SJSA1 (cell line): ENCODE results near the gene DPEP3. TPM values are rescaled to one million over a fixed set of nuclear protein-coding genes. Genes with fewer than 3 reads are reported as not detected.
"Not testable (repeated sequence)": the region's sequence is repeated elsewhere in the genome, so short reads cannot be mapped to it uniquely, and the experiment has no call there.

Experiments used
- DNase-seq, 2 experiments: peaks; one replicate each; pipeline ENCODE4 v3.0.0-alpha.2; 2015 to 2020; ENCODE audit warnings: low spot score in 2 of 2, low read depth in 1 of 2
- H3K27ac ChIP-seq: fragments of 250-450 bp; sonication (Bioruptor Pico); 2 replicates; pipeline ENCODE4 v1.5.1; 2020; ENCODE audit warnings: mild to moderate bottlenecking, moderate library complexity
- H3K27me3 ChIP-seq: fragments of 250-450 bp; sonication (Bioruptor Pico); replicated peaks from 2 replicates; pipeline ENCODE4 v1.5.1; 2020; ENCODE audit warnings: mild to moderate bottlenecking, moderate library complexity
- H3K36me3 ChIP-seq: fragments of 250-450 bp; sonication (Bioruptor Pico); 2 replicates; pipeline ENCODE4 v1.5.1; 2020; ENCODE audit warnings: mild to moderate bottlenecking
- H3K4me1 ChIP-seq: fragments of 250-450 bp; sonication (Bioruptor Pico); replicated peaks from 2 replicates; pipeline ENCODE4 v1.6.1; 2021; ENCODE audit warnings: mild to moderate bottlenecking
- H3K4me3 ChIP-seq: fragments of 250-450 bp; sonication (Bioruptor Pico); 2 replicates; pipeline ENCODE4 v1.5.1; 2020; ENCODE audit warnings: mild to moderate bottlenecking
- H3K9me3 ChIP-seq: fragments of 250-450 bp; sonication (Bioruptor Pico); replicated peaks from 2 replicates; pipeline ENCODE4 v1.5.1; 2020; ENCODE audit warnings: mild to moderate bottlenecking
- total RNA-seq: library from RNA; depleted of rRNA; stranded (reverse); fragments of >200 nt; shearing (Covaris generic); gene quantifications from 2 replicates; pipeline ENCODE4 v1.2.3, GENCODE V29; 2014

DPEP3 gene
- total RNA-seq, 1 experiment from 2014 or later = not detected

DNA sequence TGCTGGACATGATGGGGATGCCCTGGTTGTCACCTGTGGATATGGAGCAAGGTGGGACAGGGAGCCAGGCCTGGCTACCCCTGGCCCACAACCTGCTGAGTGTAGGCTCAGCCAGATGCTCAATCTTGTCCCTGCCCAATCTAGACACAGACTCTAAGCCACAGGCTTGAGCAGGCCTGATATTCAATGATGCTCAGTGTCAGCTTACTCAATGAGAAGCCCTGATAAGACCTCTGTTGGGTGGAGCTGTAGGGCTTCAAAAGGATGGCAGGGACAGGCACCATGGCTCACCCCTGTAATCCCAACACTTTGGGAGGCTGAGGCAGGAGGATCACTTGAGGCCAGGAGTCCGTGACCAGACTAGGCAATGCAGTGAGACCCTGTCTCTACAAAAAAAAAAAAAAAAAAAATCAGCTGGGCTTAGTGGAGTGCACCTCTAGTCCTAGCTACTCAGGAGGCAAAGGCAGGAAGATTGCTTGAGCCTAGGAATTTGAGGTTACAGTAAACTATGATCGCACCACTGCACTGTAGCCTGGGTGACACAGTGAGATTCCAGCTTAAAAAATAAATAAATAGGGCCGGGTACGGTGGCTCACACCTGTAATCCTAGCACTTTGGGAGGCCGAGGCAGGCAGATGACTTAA is 39.7 kb downstream of the DPEP3 start:
- no peak for DNase-seq
- Histone ChIP-seq H3K4me1 (peaks cover 12% of the 10 kb centered on the region), H3K4me3 (no peak overlapping the region), H3K27ac (no peak overlapping the region), H3K27me3 (no peaks in the 10 kb centered on the region), H3K9me3 (no peaks in the 10 kb centered on the region), H3K36me3 (peaks cover 74% of the 10 kb centered on the region)

DNA sequence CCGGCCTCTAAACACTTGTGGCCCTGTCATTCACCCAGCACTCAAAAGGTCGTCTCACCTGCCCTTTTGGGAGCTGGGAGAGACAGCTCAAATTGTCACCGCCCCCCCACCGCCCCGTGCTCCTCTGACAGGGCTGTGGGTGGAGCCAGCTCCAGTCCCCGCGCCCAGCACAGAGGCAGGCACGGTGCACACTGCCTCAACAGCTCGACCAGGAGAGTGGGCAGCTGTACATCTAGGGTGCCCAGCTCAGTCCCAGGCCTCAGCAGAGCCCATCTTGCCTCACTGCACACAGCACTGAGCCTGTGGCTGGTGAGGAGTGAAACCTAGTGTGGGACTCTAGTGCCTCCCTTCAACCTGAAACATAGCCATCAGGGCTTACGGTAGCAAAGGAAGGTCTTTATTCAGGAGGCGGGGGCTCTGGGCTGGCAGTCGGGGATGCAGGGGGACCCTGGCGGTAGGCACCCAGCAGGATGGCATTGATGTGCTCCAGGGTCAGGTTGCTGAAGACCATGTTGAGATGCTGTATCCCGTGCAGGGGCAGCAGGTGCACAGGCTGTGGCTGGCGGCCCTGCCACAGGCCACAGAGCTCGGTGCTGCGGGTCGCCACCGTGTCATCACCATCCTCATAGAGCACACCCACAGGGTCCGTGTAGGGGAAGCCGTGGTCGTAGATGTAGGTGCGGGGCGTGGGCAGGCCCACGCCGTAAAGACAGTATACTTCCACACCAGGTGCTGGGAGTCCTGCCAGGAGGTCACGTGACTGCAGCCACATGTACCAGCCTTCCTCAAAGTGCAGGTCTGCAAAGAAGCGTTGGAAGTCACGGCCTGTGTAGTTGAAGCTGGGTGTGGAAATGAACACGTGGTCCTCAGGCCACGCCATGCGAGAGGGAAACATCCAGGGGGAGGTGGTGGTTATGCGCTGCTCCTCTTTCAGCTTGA is 40.5 kb downstream of the DPEP3 start:
- Histone ChIP-seq H3K4me1 (peaks cover 17% of the 10 kb centered on the region), H3K9me3 (no peaks in the 10 kb centered on the region), H3K27me3 (no peaks in the 10 kb centered on the region), H3K4me3 (no peak overlapping the region), H3K36me3 (peaks cover 74% of the 10 kb centered on the region), H3K27ac (no peak overlapping the region)
- DNase-seq = no peak

DNA sequence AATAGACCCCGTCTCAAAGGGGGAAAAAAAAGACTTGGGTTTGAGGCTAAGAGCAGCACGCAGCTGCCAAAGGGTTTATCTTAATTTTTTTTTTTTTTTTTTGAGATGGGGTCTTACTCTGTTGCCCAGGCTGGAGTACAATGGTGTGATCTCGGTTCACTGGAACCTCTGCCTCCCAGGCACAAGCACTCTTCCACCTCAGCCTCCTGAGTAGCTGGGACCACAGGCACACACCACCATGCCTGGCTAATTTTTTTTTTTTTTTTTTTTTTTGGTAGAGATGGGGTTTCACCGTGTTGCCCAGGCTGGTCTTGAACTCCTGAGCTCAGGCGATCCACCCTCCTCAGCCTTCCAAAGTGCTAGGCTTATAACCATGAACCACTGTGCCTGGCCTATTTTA is 42.6 kb downstream of the DPEP3 start:
- Histone ChIP-seq H3K36me3 (peaks cover 64% of the 10 kb centered on the region), H3K4me1 (peaks cover 17% of the 10 kb centered on the region)
- H3K9me3 ChIP-seq, H3K4me3 ChIP-seq, H3K27me3 ChIP-seq, H3K27ac ChIP-seq, DNase-seq: not testable (repeated sequence)

DNA sequence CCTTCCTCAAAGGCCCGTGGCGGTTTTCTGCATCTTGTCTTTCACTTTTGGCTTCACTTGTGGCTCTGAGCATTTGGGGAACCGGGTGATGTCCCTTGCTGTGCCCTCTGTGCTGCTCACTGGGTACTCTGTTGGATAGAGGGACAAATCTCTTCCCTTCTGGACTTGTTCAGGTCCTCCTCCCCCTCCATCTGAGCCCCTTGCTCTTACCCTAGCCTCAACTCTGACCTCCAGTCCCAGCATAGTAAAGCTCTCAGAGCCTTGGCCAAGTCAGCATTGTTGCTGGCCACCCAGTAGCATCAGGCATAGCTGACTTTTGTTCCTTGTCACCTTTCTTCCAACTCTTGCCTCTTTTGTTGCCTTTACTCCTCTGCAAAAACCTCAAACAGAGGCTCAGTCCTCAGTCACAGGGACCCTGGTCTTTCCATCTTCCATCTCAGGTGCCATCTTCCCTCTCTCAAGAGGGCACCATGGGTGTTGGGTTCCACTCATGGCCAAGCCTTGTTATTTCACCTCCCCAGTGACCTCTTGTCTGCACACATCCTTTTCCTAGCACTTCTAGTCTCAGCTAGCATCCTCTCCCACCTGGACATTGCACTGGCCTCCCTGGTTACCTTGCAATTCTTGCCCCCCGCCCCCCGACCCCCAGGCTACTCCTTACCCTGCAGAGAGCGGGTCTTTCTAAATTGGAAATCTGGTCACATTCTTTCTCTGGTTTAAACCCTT is 43.3 kb downstream of the DPEP3 start:
- peak overlapping the region; percentile 80 for H3K27ac ChIP-seq
- peak in 1 of 2 experiments; percentile 81 for DNase-seq
- no peaks in the 10 kb centered on the region for H3K9me3 ChIP-seq
- peaks cover 60% of the 10 kb centered on the region for H3K36me3 ChIP-seq
- peak overlapping the region; percentile 75 for H3K4me3 ChIP-seq
- peaks cover 17% of the 10 kb centered on the region for H3K4me1 ChIP-seq
- no peaks in the 10 kb centered on the region for H3K27me3 ChIP-seq

DNA sequence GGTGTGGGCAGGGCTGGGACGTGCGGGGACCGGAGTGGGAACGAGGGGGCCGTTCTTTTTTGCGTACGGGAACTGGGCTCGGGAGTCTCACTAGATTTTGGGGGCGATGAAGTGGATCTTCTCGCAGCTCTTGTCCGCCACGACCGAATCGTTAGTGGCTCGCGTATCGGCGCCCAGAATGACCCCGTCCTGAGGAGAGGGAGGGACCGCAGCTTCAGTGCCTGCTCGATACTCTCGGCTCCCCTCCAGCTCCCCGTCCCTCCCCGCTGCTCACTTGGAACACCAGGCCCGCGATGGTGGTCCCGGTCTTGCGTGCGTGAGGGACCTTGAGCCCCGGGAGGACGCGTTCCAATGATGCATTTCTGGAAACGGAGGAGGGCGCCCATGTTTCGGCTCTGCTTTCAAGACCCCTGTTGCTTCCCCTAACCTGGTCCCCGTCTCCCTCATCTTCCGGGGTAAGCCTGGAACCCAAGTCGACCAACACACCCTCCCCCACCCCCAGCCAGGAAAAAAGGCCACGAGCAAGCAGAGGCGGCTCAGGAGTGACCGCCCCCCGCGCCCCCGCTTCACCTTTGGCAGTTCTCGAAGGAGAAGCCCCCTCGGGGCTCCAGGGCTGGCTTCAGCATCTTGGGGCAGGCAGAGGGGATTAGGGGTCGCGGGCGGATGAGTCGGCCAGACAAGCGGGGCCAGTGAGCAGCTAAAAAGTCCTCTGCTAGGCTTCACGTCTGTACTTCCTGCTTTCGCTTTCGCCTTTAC is 44.0 kb downstream of the DPEP3 start, which contains the start of gene PSMB10:
PSMB10 (minus strand) TSS at position 727 of the 756 bp plus-strand sequence; CDS start at position 626, 101 bp downstream.
- Histone ChIP-seq H3K36me3 (peaks cover 58% of the 10 kb centered on the region), H3K4me1 (peaks cover 17% of the 10 kb centered on the region), H3K4me3 (peak within 1 kb of the TSS; percentile 75), H3K27ac (peak within 1 kb of the TSS; percentile 80), H3K9me3 (no peaks in the 10 kb centered on the region), H3K27me3 (no peaks in the 10 kb centered on the region)
- peak; percentile 70 to 74 for DNase-seq

DNA sequence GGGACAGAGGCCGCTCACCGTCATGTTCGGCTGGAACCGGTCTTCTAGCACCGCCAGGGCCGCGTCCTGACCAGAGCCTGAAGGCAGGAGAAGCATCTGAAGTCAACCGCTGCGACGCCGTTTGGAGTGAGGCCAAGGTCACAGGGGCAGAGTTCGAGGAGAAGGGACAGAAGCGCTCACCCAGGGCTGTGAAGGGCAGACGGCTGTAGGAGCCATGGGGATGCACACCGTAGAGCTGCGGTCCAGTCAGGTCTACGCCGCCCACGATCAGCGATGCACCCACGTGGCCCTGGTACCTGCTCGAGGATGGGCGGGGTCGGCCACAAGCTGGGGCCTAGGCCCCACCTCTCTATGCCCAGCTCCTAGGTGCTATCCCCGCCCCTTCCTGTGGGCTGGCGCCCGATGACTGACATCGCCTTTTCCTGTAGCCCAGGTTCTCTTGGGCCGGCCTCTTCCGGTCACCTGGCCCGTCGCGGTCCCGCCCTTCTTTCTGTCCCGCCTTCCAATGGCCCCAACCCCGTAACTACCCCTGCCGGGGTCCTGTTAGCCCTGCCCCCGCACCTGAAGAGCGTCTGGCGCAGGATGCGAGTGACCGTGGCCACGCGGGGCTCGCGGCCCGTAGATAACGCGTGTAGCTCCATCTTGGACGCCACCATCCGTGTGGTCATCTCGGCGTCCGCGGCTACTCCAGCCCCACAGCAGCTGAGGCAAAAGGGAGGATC is 44.7 kb downstream of the DPEP3 start:
- Histone ChIP-seq H3K4me3 (peak overlapping the region; percentile 75), H3K36me3 (peaks cover 51% of the 10 kb centered on the region), H3K27ac (peak overlapping the region; percentile 80), H3K27me3 (no peaks in the 10 kb centered on the region), H3K9me3 (no peaks in the 10 kb centered on the region), H3K4me1 (peaks cover 17% of the 10 kb centered on the region)
- peak; percentile 87 to 93 for DNase-seq

DNA sequence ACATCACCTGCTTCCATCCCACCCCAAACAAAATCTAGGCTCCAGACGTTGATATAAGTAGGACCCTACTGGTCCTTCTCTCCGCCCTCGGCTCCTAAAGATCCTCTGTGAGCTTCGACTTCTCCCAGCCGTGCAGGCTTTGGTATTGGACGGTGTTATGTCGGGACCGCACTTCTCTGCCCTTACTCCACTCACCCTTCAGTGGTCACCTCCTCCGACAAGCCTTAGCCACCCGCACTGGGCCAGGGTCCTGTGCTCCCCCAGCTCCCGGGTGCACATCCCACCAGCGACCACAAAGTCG is 45.2 kb downstream of the DPEP3 start:
- H3K36me3 ChIP-seq = peaks cover 46% of the 10 kb centered on the region
- no peak for DNase-seq
- no peaks in the 10 kb centered on the region for H3K9me3 ChIP-seq
- no peak overlapping the region for H3K27ac ChIP-seq
- peaks cover 17% of the 10 kb centered on the region for H3K4me1 ChIP-seq
- H3K27me3 ChIP-seq = no peaks in the 10 kb centered on the region
- peak overlapping the region; percentile 75 for H3K4me3 ChIP-seq

DNA sequence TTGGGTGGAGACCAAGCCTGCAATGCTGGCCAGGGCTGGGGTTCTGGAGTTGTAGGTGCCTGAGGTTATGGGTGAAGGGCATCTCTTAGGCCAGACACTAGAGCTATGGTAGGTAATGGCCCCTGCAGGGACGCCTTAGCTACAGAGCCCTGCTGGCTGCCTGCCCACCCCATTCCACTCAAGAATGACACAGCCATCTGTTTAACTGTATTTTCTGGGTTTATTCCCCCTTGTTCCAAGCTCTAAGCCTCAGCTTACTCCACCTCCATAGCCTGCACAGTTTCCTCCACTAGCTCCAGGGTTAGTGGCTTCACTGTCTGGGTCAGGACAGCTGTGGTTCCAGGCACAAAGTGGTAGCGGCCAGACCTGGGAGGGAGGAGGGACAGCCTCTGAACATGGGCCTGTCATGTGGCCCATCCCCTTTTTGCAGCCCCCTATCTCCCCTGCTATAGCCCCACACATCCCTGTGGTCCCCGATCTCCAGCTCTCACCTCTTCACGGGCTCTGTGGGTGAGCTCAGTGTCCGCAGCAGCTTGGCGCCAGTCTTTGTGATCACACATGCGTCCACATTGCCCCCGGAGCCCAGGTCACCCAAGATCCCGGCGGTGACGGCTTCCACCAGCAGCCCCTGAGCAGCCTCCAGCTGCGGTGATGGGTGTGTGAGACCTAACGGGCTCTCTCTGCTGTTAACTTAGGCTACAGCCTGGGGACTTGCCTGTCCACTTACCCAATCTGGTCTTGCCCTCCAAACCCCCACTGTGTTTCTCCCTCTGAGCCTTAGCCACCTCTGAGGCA is 45.8 kb downstream of the DPEP3 start:
- no peak for DNase-seq
- Histone ChIP-seq H3K27me3 (no peaks in the 10 kb centered on the region), H3K4me3 (no peak overlapping the region), H3K27ac (no peak overlapping the region), H3K4me1 (peaks cover 17% of the 10 kb centered on the region), H3K36me3 (peaks cover 40% of the 10 kb centered on the region), H3K9me3 (no peaks in the 10 kb centered on the region)

DNA sequence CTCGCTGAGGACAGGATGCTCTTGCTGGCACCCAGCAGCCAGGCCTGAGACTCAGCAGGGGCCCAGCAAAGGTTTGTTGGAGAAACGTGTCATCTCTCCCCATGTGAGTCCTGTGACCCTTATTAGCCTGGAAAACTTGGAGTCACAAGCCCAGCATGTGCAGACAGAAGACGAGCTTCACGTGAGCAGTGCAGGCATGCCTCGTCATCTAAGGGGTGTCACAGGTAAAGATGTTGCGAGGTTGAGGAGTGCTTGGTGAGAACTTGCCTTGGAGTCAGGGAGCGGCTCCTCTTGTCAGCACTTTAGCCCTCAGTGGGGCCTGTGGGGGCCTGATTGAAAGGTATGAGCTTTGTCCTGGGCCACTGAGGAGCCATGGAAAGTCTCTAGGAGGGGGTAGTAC is 46.5 kb downstream of the DPEP3 start:
- Histone ChIP-seq H3K27me3 (no peaks in the 10 kb centered on the region), H3K4me3 (no peak overlapping the region), H3K36me3 (peaks cover 38% of the 10 kb centered on the region), H3K4me1 (peaks cover 17% of the 10 kb centered on the region), H3K9me3 (no peaks in the 10 kb centered on the region), H3K27ac (no peak overlapping the region)
- no peak for DNase-seq

DNA sequence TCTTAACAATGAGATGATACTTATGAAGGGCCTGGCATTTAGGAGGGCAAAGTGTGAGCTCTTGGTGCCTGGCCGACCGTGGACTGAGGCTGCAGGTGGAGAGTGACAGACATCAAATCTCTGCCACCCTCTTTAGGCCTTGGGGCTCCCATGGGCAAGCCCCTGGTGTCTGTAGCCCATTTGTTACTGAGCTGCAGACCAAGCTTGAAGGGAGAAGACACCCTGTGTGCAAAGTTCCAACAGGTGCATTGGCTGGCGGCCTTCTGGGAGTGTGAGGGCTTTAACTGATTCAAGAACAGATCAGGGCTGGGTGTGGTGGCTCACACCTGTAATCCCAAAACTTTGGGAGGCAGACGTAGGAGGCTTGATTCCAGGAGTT is 47.8 kb downstream of the DPEP3 start:
- Histone ChIP-seq H3K27me3 (no peaks in the 10 kb centered on the region), H3K27ac (no peak overlapping the region), H3K9me3 (no peaks in the 10 kb centered on the region), H3K4me1 (peaks cover 16% of the 10 kb centered on the region), H3K36me3 (peaks cover 50% of the 10 kb centered on the region), H3K4me3 (no peak overlapping the region)
- DNase-seq = no peak

DNA sequence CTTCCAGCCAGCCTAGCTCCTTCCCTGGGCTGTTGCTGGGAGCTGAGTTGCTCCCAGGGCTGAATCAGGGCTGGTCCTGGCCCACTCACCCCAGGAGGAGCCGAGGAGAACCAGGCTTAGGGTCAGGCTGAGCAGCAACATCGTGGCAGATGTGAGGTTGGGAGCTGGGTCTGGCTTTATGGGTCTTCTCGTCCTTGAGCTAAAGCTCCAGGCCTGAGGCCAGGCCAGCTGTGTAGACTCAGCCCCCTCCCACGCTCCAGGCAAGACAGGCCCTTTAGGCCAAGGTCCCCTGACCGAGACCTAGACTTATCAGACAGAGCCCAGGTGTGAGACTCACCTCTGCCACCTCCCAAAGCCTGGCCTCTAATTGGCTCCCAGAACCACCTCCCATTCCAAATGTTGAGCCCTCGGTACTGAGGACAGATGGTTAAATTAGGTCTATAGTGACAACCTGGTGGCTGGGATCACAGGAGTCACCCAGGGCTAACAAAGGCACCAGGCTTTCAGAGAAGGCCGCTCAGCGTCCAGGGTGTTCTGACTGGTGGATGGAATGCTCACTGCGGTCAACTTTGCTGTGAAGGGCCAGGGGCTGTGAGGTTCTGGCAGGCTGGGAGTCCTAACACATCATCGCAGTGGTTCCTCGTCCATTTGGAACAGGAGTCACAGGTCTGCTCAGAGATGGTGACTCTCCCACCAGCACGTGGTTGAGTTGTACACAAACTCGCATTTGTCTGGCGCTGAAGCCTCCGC is 48.4 kb downstream of the DPEP3 start, which contains the start of gene CTRL:
CTRL (minus strand) TSS at position 151 of the 750 bp plus-strand sequence; CDS start at position 141, 10 bp downstream.
- no peaks in the 10 kb centered on the region for H3K9me3 ChIP-seq

More for the DNA sequence above, 48.4 kb downstream of the DPEP3 start, which contains the start of gene CTRL:
- peaks cover 10% of the 10 kb centered on the region for H3K4me1 ChIP-seq
- DNase-seq = no peak
- H3K4me3 ChIP-seq = no peak within 1 kb of the TSS
- no peaks in the 10 kb centered on the region for H3K27me3 ChIP-seq
- H3K27ac ChIP-seq = no peak within 1 kb of the TSS
- peaks cover 51% of the 10 kb centered on the region for H3K36me3 ChIP-seq
